HepG2 (cell line): Measurements from ENCODE around the gene SLC26A3. TPM values are rescaled to one million over a fixed set of nuclear protein-coding genes. Genes with fewer than 3 reads are reported as not detected.
A peak's percentile ranks its signal among the peaks of the same experiment; 100 is the strongest.

Experiments
- ARID4A ChIP-seq: sonication (generic); formaldehyde crosslinking; IDR thresholded peaks from 2 replicates; pipeline ENCODE4 v1.5.0; 2020; ENCODE audit warnings: mild to moderate bottlenecking, missing genetic modification reagents, borderline replicate concordance
- ATAD3A ChIP-seq: sonication (generic); formaldehyde crosslinking; IDR thresholded peaks from 2 replicates; pipeline ENCODE4 v1.4.0; 2020; ENCODE audit warnings: missing genetic modification reagents
- BHLHE40 ChIP-seq: IDR thresholded peaks from 2 replicates; pipeline ENCODE4 v1.6.1; 2011; ENCODE audit warnings: low read length, improper control_type of control experiment
- EP300 ChIP-seq, 3 experiments: sonication (generic) in 1 of 3; formaldehyde crosslinking in 1 of 3; IDR thresholded peaks; 2 replicates each; pipeline versions ENCODE4 v1.5.1 to v1.6.1; 2011 to 2020; ENCODE audit warnings: low read depth in 2 of 3, low read length in 2 of 3, borderline replicate concordance in 1 of 3, improper control_type of control experiment in 1 of 3, mild to moderate bottlenecking in 1 of 3, missing genetic modification reagents in 1 of 3, moderate library complexity in 1 of 3
- FIP1L1 ChIP-seq: fragments of 200-400 bp; formaldehyde crosslinking; IDR thresholded peaks from 2 replicates; pipeline ENCODE4 v1.6.1; 2018; ENCODE audit warnings: low read depth, mild to moderate bottlenecking, low read length, moderate library complexity, borderline replicate concordance; ENCODE audit not compliant: insufficient read depth
- GTF2F1 ChIP-seq: fragments of 150-350 bp; IDR thresholded peaks from 2 replicates; pipeline ENCODE4 v1.6.1; 2014; ENCODE audit warnings: low read length
- KDM4B ChIP-seq: sonication (generic); formaldehyde crosslinking; IDR thresholded peaks from 2 replicates; pipeline ENCODE4 v1.4.0; 2020; ENCODE audit warnings: missing genetic modification reagents
- MEF2D ChIP-seq: sonication (generic); formaldehyde crosslinking; IDR thresholded peaks from 2 replicates; pipeline ENCODE4 v1.5.1; 2020; ENCODE audit warnings: mild to moderate bottlenecking, missing genetic modification reagents
- PCBP2 ChIP-seq: fragments of 200-400 bp; formaldehyde crosslinking; optimal IDR thresholded peaks from 2 replicates; pipeline ENCODE3; 2018; ENCODE audit warnings: low read length, low read depth; ENCODE audit not compliant: poor library complexity, severe bottlenecking
- REPIN1 ChIP-seq: sonication (generic); formaldehyde crosslinking; IDR thresholded peaks from 2 replicates; pipeline ENCODE4 v1.8.0; 2022; ENCODE audit warnings: missing genetic modification reagents, low read depth, mild to moderate bottlenecking, borderline replicate concordance
- SATB2 ChIP-seq: sonication (generic); formaldehyde crosslinking; IDR thresholded peaks from 2 replicates; pipeline ENCODE4 v1.5.0; 2020; ENCODE audit warnings: missing genetic modification reagents
- SP5 ChIP-seq: IDR thresholded peaks from 2 replicates; pipeline ENCODE4 v1.6.1; 2016; ENCODE audit warnings: low read depth, borderline replicate concordance
- TFAP4 ChIP-seq: sonication (generic); IDR thresholded peaks from 2 replicates; pipeline ENCODE4 v1.6.1; 2016; ENCODE audit warnings: low read depth, borderline replicate concordance
- TFE3 ChIP-seq: IDR thresholded peaks from 2 replicates; pipeline ENCODE4 v1.6.1; 2016
- ZC3H13 ChIP-seq: sonication (generic); formaldehyde crosslinking; IDR thresholded peaks from 2 replicates; pipeline ENCODE4 v1.8.1; 2023; ENCODE audit warnings: mild to moderate bottlenecking, missing genetic modification reagents, moderate library complexity
- ZFP41 ChIP-seq: sonication (generic); formaldehyde crosslinking; IDR thresholded peaks from 2 replicates; pipeline ENCODE4 v1.4.0; 2020; ENCODE audit warnings: mild to moderate bottlenecking, missing genetic modification reagents, borderline replicate concordance
- ZNF556 ChIP-seq: sonication (generic); formaldehyde crosslinking; IDR thresholded peaks from 2 replicates; pipeline ENCODE4 v1.4.0; 2020; ENCODE audit warnings: mild to moderate bottlenecking, missing genetic modification reagents, borderline replicate concordance
- ZNF790 ChIP-seq: sonication (generic); formaldehyde crosslinking; IDR thresholded peaks from 2 replicates; pipeline ENCODE4 v1.8.0; 2022; ENCODE audit warnings: missing genetic modification reagents, mild to moderate bottlenecking, borderline replicate concordance
- ZSCAN21 ChIP-seq: sonication (generic); formaldehyde crosslinking; IDR thresholded peaks from 2 replicates; pipeline ENCODE4 v1.8.0; 2022; ENCODE audit warnings: mild to moderate bottlenecking, missing genetic modification reagents, moderate library complexity, borderline replicate concordance
- ZSCAN9 ChIP-seq: IDR thresholded peaks from 2 replicates; pipeline ENCODE4 v1.6.1; 2016; ENCODE audit warnings: borderline replicate concordance
- polyA plus RNA-seq, 8 experiments: library from polyadenylated mRNA; depleted of rRNA in 3 of 8; stranded (reverse) in 7 of 8; unstranded in 1 of 8; fragments of >200 nt; fragmentation: Illumina TruSeq in 4 of 8; extraction: Trizol in 4 of 8; gene quantifications; 2 replicates each; pipeline versions ENCODE4 v1.2.1 to v1.2.3, GENCODE V29; 2011 to 2016; ENCODE audit warnings: low read depth in 4 of 8, missing spikeins in 1 of 8, mixed read lengths in 1 of 8; ENCODE audit not compliant: insufficient read depth in 1 of 8
- total RNA-seq, 5 experiments: library from RNA; depleted of rRNA; stranded (reverse); fragments of >200 nt; fragmentation: Illumina TruSeq; extraction: Trizol; gene quantifications; 2 replicates each; pipeline ENCODE4 v1.2.3, GENCODE V29; 2016; ENCODE audit warnings: low read depth in 1 of 5
- TF ChIP-seq, protein P1 (sequence below): sonication (generic); formaldehyde crosslinking; IDR thresholded peaks from 2 replicates; pipeline ENCODE4 v1.5.0; 2020; ENCODE audit warnings: mild to moderate bottlenecking, missing genetic modification reagents, borderline replicate concordance

The SLC26A3 gene
- total and polyA plus RNA-seq, 2 of the 13 experiments (the other 11 are each of a cell fraction or from before 2014, with no cell fraction given), result 0.11 to 0.30 TPM

- no peak for TF ChIP-seq FIP1L1
- TF ChIP-seq ARID4A (CRISPR knock-in tag), result peak; percentile 67; the same call in 1 of the 2 replicates
- TF ChIP-seq KDM4B (CRISPR knock-in tag), result 0 out of 2 replicates have a peak, but pooled peaks have one; percentile 42
- no peak for TF ChIP-seq ATAD3A
- TF ChIP-seq ZSCAN9 (CRISPR knock-in tag), result peak; percentile 77; the same call in 1 of the 2 replicates
- TF ChIP-seq PCBP2, result no peak
- TF ChIP-seq, protein P1, sequence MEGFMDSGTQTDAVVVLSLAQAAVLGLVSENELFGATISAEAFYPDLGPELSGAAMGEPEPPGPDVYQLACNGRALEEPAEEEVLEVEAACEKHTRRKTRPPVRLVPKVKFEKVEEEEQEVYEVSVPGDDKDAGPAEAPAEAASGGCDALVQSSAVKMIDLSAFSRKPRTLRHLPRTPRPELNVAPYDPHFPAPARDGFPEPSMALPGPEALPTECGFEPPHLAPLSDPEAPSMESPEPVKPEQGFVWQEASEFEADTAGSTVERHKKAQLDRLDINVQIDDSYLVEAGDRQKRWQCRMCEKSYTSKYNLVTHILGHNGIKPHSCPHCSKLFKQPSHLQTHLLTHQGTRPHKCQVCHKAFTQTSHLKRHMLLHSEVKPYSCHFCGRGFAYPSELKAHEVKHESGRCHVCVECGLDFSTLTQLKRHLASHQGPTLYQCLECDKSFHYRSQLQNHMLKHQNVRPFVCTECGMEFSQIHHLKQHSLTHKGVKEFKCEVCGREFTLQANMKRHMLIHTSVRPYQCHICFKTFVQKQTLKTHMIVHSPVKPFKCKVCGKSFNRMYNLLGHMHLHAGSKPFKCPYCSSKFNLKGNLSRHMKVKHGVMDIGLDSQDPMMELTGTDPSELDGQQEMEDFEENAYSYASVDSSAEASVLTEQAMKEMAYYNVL (CRISPR knock-in tag), result peak; percentile 81; the same call in 1 of the 2 replicates
- no peak for TF ChIP-seq ZFP41 (CRISPR knock-in tag)
- peak; percentile 66 to 98 for TF ChIP-seq EP300 (IDR thresholded peaks at IDR 0.05; ENCODE audit: low read depth in 2 of 2, low read length in 2 of 2)
- peak; percentile 98 for TF ChIP-seq EP300 (CRISPR knock-in tag; IDR thresholded peaks at IDR 0.05; ENCODE audit: borderline replicate concordance)
- peak; percentile 79 for TF ChIP-seq SP5 (CRISPR knock-in tag)
- peak; percentile 65 for TF ChIP-seq REPIN1
- peak; percentile 59; the same call in 1 of the 2 replicates for TF ChIP-seq ZNF790 (CRISPR knock-in tag)
- no peak for TF ChIP-seq GTF2F1
- TF ChIP-seq ZC3H13 (CRISPR knock-in tag), result peak; percentile 25; the same call in 1 of the 2 replicates
- peak; percentile 91 for TF ChIP-seq MEF2D (CRISPR knock-in tag)
- 0 out of 2 replicates have a peak, but pooled peaks have one; percentile 53 for TF ChIP-seq ZSCAN21 (CRISPR knock-in tag)
- TF ChIP-seq ZNF556 (CRISPR knock-in tag), result peak; percentile 81; the same call in 1 of the 2 replicates
- TF ChIP-seq TFAP4, result peak; percentile 76
- TF ChIP-seq TFE3, result peak; percentile 77; the same call in 1 of the 2 replicates
- peak; percentile 41; the same call in 1 of the 2 replicates for TF ChIP-seq BHLHE40
- TF ChIP-seq SATB2 (CRISPR knock-in tag), result no peak
Observed at GRCh38 chr7:107779647-107780099, 23.4 kb downstream of the SLC26A3 start (continued).
